GM11168 (cell line): Measurements from ENCODE around the gene GRHL3.

Experiments
- in situ Hi-C: fragments of 300-500 bp; cut with MboI; formaldehyde crosslinking; loops from one replicate; pipeline ENCODE4 v1.12.0; 2022; ENCODE audit warnings: low sequenced_read_pairs; ENCODE audit not compliant: unreplicated experiment

Gene GRHL3

GRCh38 chr1:24292887-24293286 is 26.3 kb upstream of the GRHL3 start:
- in situ Hi-C loops: no loop called here

GRCh38 chr1:24293392-24294227 is 25.5 kb upstream of the GRHL3 start:
- in situ Hi-C loops: no loop called here

GRCh38 chr1:24294228-24294672 is 24.9 kb upstream of the GRHL3 start:
- in situ Hi-C loops: no loop called here

- in situ Hi-C loops: no loop called here
These were observed 24.3 kb upstream of the GRHL3 start for GRCh38 chr1:24294716-24295371.

- in situ Hi-C loops: no loop called here
These were observed 23.6 kb upstream of the GRHL3 start for GRCh38 chr1:24295535-24295934.

DNA sequence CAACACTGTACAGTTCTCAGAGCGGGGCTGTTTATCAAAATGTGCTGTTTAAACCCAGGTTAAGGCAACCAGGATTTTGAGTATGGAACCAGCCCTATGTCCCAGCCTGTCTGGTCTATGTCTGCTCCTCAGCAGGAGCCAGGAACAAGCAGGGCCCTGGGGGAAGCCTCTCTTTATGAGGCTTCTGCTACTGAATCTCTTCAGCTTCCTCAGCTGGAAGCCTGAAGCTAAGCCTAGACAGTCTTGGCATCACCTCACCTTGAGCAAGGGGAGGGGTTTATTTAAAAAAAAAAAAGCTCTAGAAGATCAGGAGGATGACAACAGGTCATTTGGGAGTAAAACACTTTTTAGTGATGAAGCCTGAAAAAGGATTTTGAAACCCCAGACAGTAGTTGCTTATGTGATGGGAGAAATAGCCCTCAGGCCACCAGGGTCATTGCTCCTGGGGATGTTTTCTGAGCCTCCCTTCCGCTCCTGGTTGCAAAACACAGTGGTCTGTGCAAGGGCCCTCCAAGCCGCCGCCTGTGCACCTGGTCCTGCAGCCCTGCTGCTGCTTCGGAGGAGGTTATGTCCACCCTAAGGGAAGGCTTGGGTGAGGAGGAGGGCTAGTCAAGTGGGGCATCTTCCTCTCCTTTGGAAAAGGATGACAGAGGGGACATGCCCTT is 21.8 kb upstream of the GRHL3 start:
- in situ Hi-C loops: no loop called here

GRCh38 chr1:24297852-24298232 is 21.3 kb upstream of the GRHL3 start:
- in situ Hi-C loops: no loop called here

GRCh38 chr1:24298606-24299005 is 20.6 kb upstream of the GRHL3 start:
- in situ Hi-C loops: no loop called here

DNA sequence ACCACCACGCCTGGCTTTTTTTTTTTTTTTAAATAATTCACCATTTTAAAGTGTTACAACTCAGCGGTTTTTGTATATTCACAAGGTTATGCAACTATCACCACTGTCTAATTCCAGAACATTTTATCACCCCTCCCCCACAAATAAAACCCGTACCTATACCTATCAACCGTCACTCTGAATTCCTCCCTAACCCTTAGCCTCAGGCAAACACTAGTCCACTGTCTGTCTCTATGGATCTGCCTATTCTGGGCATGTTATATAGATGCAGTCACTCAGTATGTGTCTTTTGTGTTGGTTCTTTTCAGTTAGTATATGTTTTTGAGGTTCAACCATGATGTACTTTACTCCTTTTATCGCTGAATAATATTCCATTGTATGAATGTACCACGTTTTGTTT is 19.3 kb upstream of the GRHL3 start:
- in situ Hi-C loops: no loop called here

- in situ Hi-C loops: no loop called here
These were observed 18.0 kb upstream of the GRHL3 start for GRCh38 chr1:24300971-24301784.

DNA sequence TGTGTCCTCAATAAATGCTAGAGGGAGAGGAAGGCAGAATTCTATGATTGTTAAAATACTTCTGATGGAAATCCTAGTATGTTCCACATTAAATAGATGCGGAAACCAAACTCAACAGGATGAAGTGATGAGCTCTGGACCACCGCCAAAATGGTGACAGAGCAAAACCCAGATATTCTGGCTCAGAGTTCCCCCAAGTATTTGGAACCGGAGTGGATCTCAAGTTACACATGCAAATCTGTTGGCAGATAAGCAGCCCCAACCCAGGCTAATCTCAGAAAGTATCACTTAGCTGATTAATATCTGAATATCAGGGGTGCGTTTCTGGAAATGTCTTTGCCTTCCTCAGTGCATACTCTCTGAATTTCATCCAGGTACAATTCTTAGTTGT is 17.4 kb upstream of the GRHL3 start:
- in situ Hi-C loops: no loop called here

GRCh38 chr1:24302209-24302611 is 16.9 kb upstream of the GRHL3 start:
- in situ Hi-C loops: no loop called here

GRCh38 chr1:24303600-24303999 is 15.6 kb upstream of the GRHL3 start:
- in situ Hi-C loops: no loop called here

GRCh38 chr1:24304763-24305162 is 14.4 kb upstream of the GRHL3 start:
- in situ Hi-C loops: no loop called here

DNA sequence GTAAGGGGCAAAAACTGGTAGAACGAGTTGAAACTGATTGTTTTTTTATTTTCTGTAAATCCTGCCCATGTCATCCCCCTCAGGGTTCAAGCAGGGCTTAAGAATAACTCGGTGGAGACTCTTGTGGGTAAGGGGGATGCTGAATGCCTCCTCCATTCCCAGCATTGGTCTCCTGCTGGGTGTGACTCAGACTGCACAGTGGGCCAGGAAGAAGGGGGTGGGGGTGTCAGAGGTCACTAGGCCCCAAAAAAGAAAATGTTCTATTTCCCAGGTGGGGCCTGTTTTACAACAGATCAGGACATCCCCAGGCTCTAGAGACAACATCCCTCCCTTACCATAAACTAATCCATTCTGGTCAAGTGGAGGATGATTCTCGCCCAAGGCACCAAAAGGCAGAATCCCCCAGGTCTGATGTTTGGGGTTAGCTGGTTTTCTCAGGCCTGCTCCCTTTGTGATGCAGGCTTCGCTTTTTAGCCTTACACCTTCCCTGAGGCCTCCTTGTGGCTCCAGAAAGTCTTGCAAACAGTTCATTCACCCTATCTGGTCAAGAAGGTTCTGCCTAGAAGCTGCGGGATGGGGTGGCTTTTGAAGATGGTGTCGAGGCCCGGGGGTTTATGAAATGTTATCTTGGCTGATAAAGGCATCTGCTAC is 10.7 kb upstream of the GRHL3 start:
- in situ Hi-C loops: no loop called here

- in situ Hi-C loops: no loop called here
These were observed 9.2 kb upstream of the GRHL3 start for GRCh38 chr1:24309762-24310485.

DNA sequence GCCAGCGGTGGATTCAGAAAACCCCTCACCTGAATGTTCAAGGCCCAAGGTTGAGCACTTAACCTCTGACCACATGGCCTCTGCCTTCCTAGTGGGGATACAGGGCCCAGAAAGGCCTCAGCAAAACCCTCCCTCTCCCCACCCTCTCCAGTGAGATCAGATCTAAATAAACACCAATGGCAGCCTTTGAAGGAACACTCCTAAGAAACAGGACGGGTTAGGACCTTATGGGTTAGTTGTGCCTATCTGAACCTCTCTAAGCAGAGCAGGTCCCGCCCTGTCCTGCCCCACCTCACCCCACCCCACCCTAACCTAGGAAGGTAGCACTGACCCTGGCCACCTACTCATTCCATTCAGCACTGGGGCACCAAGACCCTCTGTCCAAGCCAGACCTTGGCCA is 7.9 kb upstream of the GRHL3 start:
- in situ Hi-C loops: no loop called here

DNA sequence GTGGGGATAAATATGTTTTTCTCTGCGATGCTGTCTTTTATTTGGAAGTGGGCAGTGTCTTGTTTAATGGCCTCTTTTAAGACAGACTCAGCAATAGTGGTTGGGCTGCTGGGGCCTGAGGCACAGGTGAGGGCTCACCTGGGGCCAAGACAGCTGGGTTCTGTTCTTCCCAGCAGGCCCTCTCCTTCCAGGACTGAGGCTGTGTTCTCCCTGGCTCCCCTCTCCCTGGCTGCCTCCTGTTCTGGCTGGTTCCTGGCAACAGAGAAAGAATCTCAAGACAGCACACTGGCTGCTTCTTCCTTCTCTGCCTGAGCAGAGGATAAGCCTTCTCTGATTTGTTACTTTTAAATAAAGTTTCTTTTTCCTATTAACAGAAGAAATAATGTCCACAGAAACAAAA is 7.4 kb upstream of the GRHL3 start:
- in situ Hi-C loops: no loop called here

GRCh38 chr1:24315391-24315790 is 3.8 kb upstream of the GRHL3 start:
- in situ Hi-C loops: no loop called here
